HEK293 (cell line): Measurements from ENCODE around the gene TTC1.

Experiments used
- AEBP2 ChIP-seq: fragments of 450-650 bp; formaldehyde crosslinking; IDR thresholded peaks from 2 replicates; pipeline ENCODE4 v1.5.1; 2016; ENCODE audit warnings: missing biosample characterization, missing genetic modification characterization, borderline replicate concordance
- GLIS1 ChIP-seq: fragments of 450-650 bp; formaldehyde crosslinking; IDR thresholded peaks from 2 replicates; pipeline ENCODE4 v1.5.1; 2016; ENCODE audit warnings: missing biosample characterization, missing genetic modification characterization
- HOXC10 ChIP-seq: sonication (generic); formaldehyde crosslinking; IDR thresholded peaks from 2 replicates; pipeline ENCODE4 v1.8.1; 2023; ENCODE audit warnings: mild to moderate bottlenecking, missing genetic modification reagents
- SALL2 ChIP-seq: fragments of 450-650 bp; formaldehyde crosslinking; IDR thresholded peaks from 2 replicates; pipeline ENCODE4 v1.5.0; 2017; ENCODE audit warnings: missing biosample characterization, mild to moderate bottlenecking, missing genetic modification characterization, borderline replicate concordance
- ZBTB10 ChIP-seq: fragments of 450-650 bp; formaldehyde crosslinking; IDR thresholded peaks from 2 replicates; pipeline ENCODE4 v1.5.1; 2016; ENCODE audit warnings: missing biosample characterization, missing genetic modification characterization
- ZNF174 ChIP-seq: fragments of 450-650 bp; formaldehyde crosslinking; IDR thresholded peaks from 2 replicates; pipeline ENCODE4 v1.5.0; 2017; ENCODE audit warnings: missing biosample characterization, mild to moderate bottlenecking, missing genetic modification characterization
- ZNF223 ChIP-seq: fragments of 450-650 bp; formaldehyde crosslinking; IDR thresholded peaks from 2 replicates; pipeline ENCODE4 v1.5.1; 2016; ENCODE audit warnings: missing biosample characterization, missing genetic modification characterization
- ZNF239 ChIP-seq: fragments of 450-650 bp; formaldehyde crosslinking; IDR thresholded peaks from 2 replicates; pipeline ENCODE4 v1.5.1; 2016; ENCODE audit warnings: missing biosample characterization, missing genetic modification characterization
- ZNF324 ChIP-seq: fragments of 450-650 bp; formaldehyde crosslinking; IDR thresholded peaks from 2 replicates; pipeline ENCODE4 v1.5.1; 2016; ENCODE audit warnings: missing biosample characterization, missing genetic modification characterization
- ZNF518A ChIP-seq: fragments of 450-650 bp; formaldehyde crosslinking; conservative IDR thresholded peaks from 2 replicates; pipeline ENCODE4 v1.5.1; 2016; ENCODE audit warnings: low read depth, missing biosample characterization, missing genetic modification characterization
- ZNF549 ChIP-seq: fragments of 450-650 bp; IDR thresholded peaks from 2 replicates; pipeline ENCODE4 v1.5.1; 2018; ENCODE audit warnings: missing biosample characterization, missing genetic modification characterization, mild to moderate bottlenecking, inconsistent platforms, moderate library complexity
- ZNF639 ChIP-seq: fragments of 450-650 bp; formaldehyde crosslinking; IDR thresholded peaks from 2 replicates; pipeline ENCODE4 v1.5.1; 2016; ENCODE audit warnings: missing biosample characterization, missing genetic modification characterization
- ZNF76 ChIP-seq: fragments of 450-650 bp; formaldehyde crosslinking; IDR thresholded peaks from 2 replicates; pipeline ENCODE4; 2016; ENCODE audit warnings: low read depth, missing biosample characterization, missing genetic modification characterization, borderline replicate concordance
- ZNF843 ChIP-seq: fragments of 450-650 bp; formaldehyde crosslinking; IDR thresholded peaks from 2 replicates; pipeline ENCODE4 v1.5.1; 2016; ENCODE audit warnings: missing biosample characterization, missing genetic modification characterization
- ZSCAN16 ChIP-seq: fragments of 450-650 bp; formaldehyde crosslinking; IDR thresholded peaks from 2 replicates; pipeline ENCODE4 v1.5.1; 2016; ENCODE audit warnings: missing biosample characterization, missing genetic modification characterization
- TF ChIP-seq, protein P1 (sequence below): fragments of 450-650 bp; formaldehyde crosslinking; IDR thresholded peaks from 2 replicates; pipeline ENCODE4 v1.5.1; 2017; ENCODE audit warnings: missing biosample characterization, mild to moderate bottlenecking, missing genetic modification characterization, moderate library complexity
- TF ChIP-seq, protein P2 (sequence below): fragments of 450-650 bp; formaldehyde crosslinking; IDR thresholded peaks from 2 replicates; pipeline ENCODE4 v1.5.1; 2016; ENCODE audit warnings: missing biosample characterization, missing genetic modification characterization
- TF ChIP-seq, protein P3 (sequence below): fragments of 450-650 bp; formaldehyde crosslinking; IDR thresholded peaks from 2 replicates; pipeline ENCODE4 v1.5.1; 2017; ENCODE audit warnings: missing biosample characterization, missing genetic modification characterization

Gene TTC1

DNA sequence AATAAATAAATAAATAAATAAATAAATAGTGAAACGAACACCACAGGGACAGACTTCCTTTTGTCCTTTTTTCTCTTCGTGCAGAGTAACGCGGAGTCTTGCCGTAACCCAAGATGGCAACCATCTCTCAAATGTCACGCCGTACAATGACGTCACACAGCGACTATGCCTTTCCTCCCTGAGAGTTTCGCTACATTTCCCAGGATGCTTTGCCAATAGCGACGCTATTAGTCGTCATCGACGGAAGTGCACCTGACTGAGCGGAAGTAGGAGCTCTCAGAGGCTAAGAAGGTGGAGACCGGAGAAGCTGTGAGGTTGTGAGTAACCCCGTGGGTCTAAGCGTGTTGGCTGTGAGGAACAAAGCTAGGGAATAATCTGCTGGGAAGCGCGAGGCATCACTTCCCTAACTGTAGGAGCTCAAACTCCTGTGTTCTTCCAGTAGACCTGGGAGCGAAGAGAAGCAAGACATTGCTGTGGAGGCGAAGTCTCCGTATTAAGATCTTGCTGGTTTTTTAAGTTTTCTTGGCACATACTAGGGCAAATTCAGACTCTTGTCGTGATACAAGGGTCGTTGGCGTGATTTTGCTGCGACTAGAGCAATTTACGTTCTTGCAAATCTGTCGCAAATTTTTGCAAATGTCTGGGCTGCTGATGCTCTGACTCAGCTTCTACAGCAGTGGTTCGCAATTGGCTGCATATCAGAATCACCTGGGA lies at the start of gene TTC1 (continued):
- TF ChIP-seq, protein P1, sequence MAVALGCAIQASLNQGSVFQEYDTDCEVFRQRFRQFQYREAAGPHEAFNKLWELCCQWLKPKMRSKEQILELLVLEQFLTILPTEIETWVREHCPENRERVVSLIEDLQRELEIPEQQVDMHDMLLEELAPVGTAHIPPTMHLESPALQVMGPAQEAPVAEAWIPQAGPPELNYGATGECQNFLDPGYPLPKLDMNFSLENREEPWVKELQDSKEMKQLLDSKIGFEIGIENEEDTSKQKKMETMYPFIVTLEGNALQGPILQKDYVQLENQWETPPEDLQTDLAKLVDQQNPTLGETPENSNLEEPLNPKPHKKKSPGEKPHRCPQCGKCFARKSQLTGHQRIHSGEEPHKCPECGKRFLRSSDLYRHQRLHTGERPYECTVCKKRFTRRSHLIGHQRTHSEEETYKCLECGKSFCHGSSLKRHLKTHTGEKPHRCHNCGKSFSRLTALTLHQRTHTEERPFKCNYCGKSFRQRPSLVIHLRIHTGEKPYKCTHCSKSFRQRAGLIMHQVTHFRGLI (tag by site-specific recombination) = peak; percentile 56; the same call in 1 of the 2 replicates
- peak; percentile 95 for TF ChIP-seq ZNF223 (tag by site-specific recombination)
- 0 out of 2 replicates have a peak, but pooled peaks have one; percentile 42 for TF ChIP-seq ZNF843 (tag by site-specific recombination)
- peak; percentile 100 for TF ChIP-seq ZNF518A (tag by site-specific recombination)
- TF ChIP-seq ZNF76 (tag by site-specific recombination) = peak; percentile 96
- peak; percentile 99 for TF ChIP-seq AEBP2 (tag by site-specific recombination)
- TF ChIP-seq, protein P2, sequence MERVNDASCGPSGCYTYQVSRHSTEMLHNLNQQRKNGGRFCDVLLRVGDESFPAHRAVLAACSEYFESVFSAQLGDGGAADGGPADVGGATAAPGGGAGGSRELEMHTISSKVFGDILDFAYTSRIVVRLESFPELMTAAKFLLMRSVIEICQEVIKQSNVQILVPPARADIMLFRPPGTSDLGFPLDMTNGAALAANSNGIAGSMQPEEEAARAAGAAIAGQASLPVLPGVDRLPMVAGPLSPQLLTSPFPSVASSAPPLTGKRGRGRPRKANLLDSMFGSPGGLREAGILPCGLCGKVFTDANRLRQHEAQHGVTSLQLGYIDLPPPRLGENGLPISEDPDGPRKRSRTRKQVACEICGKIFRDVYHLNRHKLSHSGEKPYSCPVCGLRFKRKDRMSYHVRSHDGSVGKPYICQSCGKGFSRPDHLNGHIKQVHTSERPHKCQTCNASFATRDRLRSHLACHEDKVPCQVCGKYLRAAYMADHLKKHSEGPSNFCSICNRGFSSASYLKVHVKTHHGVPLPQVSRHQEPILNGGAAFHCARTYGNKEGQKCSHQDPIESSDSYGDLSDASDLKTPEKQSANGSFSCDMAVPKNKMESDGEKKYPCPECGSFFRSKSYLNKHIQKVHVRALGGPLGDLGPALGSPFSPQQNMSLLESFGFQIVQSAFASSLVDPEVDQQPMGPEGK = no peak
- TF ChIP-seq ZNF239 (tag by site-specific recombination) = no peak
- no peak for TF ChIP-seq ZNF549 (tag by site-specific recombination)
- peak; percentile 59 for TF ChIP-seq GLIS1 (tag by site-specific recombination)
- TF ChIP-seq, protein P3, sequence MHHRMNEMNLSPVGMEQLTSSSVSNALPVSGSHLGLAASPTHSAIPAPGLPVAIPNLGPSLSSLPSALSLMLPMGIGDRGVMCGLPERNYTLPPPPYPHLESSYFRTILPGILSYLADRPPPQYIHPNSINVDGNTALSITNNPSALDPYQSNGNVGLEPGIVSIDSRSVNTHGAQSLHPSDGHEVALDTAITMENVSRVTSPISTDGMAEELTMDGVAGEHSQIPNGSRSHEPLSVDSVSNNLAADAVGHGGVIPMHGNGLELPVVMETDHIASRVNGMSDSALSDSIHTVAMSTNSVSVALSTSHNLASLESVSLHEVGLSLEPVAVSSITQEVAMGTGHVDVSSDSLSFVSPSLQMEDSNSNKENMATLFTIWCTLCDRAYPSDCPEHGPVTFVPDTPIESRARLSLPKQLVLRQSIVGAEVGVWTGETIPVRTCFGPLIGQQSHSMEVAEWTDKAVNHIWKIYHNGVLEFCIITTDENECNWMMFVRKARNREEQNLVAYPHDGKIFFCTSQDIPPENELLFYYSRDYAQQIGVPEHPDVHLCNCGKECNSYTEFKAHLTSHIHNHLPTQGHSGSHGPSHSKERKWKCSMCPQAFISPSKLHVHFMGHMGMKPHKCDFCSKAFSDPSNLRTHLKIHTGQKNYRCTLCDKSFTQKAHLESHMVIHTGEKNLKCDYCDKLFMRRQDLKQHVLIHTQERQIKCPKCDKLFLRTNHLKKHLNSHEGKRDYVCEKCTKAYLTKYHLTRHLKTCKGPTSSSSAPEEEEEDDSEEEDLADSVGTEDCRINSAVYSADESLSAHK (tag by site-specific recombination) = peak; percentile 83
- peak; percentile 96 for TF ChIP-seq ZNF639 (tag by site-specific recombination)
- peak; percentile 72; the same call in 1 of the 2 replicates for TF ChIP-seq ZSCAN16 (tag by site-specific recombination)
- no peak for TF ChIP-seq ZNF174
- TF ChIP-seq SALL2 (tag by site-specific recombination) = no peak
- no peak for TF ChIP-seq ZBTB10 (tag by site-specific recombination)
- peak; percentile 94 for TF ChIP-seq ZNF324 (tag by site-specific recombination)
- TF ChIP-seq HOXC10 (CRISPR knock-in tag) = no peak
